Duodenal mucosa (tissue), 2 donors: ENCODE results near the gene LILRB3.
"Not testable (repeated sequence)": the region's sequence is repeated elsewhere in the genome, so short reads cannot be mapped to it uniquely, and the experiment has no call there.

Experiments
- H3K27ac ChIP-seq: one replicate; pipeline ENCODE4 v1.7.0; 2013; ENCODE audit warnings: low read depth, low read length
- H3K27me3 ChIP-seq, 2 donors: one replicate each; pipeline ENCODE4 v1.7.0; 2013; ENCODE audit warnings: low read length in 2 of 2, control low read depth in 1 of 2; ENCODE audit not compliant: insufficient read depth in 2 of 2, control insufficient read depth in 1 of 2
- H3K36me3 ChIP-seq, 2 donors: one replicate each; pipeline ENCODE4 v1.7.0; 2013; ENCODE audit warnings: low read length in 2 of 2, control low read depth in 1 of 2; ENCODE audit not compliant: insufficient read depth in 2 of 2, control insufficient read depth in 1 of 2
- H3K4me1 ChIP-seq, 2 donors: one replicate each; pipeline ENCODE4 v1.7.0; 2013; ENCODE audit warnings: low read length in 2 of 2, control low read depth in 1 of 2; ENCODE audit not compliant: insufficient read depth in 2 of 2, control insufficient read depth in 1 of 2
- H3K4me3 ChIP-seq, 2 donors: one replicate each; pipeline ENCODE4 v1.7.0; 2013; ENCODE audit warnings: low read length in 2 of 2, low read depth in 1 of 2
- H3K9ac ChIP-seq, 2 donors: one replicate each; pipeline ENCODE4 v1.7.0; 2013; ENCODE audit warnings: low read length in 2 of 2, low read depth in 1 of 2
- H3K9me3 ChIP-seq, 2 donors: one replicate each; pipeline ENCODE4 v1.7.0; 2013; ENCODE audit warnings: low read length in 2 of 2, control low read depth in 1 of 2; ENCODE audit not compliant: control insufficient read depth in 1 of 2

LILRB3 gene

GRCh38 chr19:54222474-54223276 is at the start of gene LILRB3:
TSS of gene LILRB3 (minus strand) at chr19:54223007. CDS start at chr19:54222976, 31 bp downstream.
- H3K4me1 ChIP-seq, H3K4me3 ChIP-seq, H3K36me3 ChIP-seq, H3K27ac ChIP-seq, H3K9me3 ChIP-seq, H3K9ac ChIP-seq, H3K27me3 ChIP-seq: not testable (repeated sequence)

GRCh38 chr19:54272181-54272580 is 49.4 kb upstream of the LILRB3 start:
- H3K9me3 ChIP-seq, H3K27ac ChIP-seq, H3K9ac ChIP-seq, H3K36me3 ChIP-seq, H3K27me3 ChIP-seq, H3K4me3 ChIP-seq, H3K4me1 ChIP-seq: not testable (repeated sequence)

- not testable (repeated sequence) for H3K9me3 ChIP-seq, H3K36me3 ChIP-seq, H3K27me3 ChIP-seq, H3K4me3 ChIP-seq, H3K27ac ChIP-seq, H3K4me1 ChIP-seq, H3K9ac ChIP-seq
Measured at GRCh38 chr19:54271587-54271986, 48.8 kb upstream of the LILRB3 start.

- Histone ChIP-seq H3K9ac (no peak overlapping the region), H3K4me1 (no peaks in the 10 kb centered on the region), H3K27me3 (peaks cover 3 to 4% of the 10 kb centered on the region in 2 donors), H3K27ac (no peak overlapping the region), H3K4me3 (no peak overlapping the region), H3K9me3 (no peaks in the 10 kb centered on the region), H3K36me3 (no peaks in the 10 kb centered on the region)
Measured at GRCh38 chr19:54271106-54271505, 48.3 kb upstream of the LILRB3 start.

GRCh38 chr19:54268936-54269335 is 46.1 kb upstream of the LILRB3 start:
- no peaks in the 10 kb centered on the region for H3K36me3 ChIP-seq
- peaks cover 3 to 4% of the 10 kb centered on the region in 2 donors for H3K27me3 ChIP-seq
- no peaks in the 10 kb centered on the region for H3K4me1 ChIP-seq
- H3K4me3 ChIP-seq: no peak overlapping the region
- H3K9ac ChIP-seq: no peak overlapping the region
- no peak overlapping the region for H3K27ac ChIP-seq
- H3K9me3 ChIP-seq: no peaks in the 10 kb centered on the region

GRCh38 chr19:54266133-54266532 is 43.3 kb upstream of the LILRB3 start:
- H3K27ac ChIP-seq: no peak overlapping the region
- H3K9me3 ChIP-seq: no peaks in the 10 kb centered on the region
- no peaks in the 10 kb centered on the region for H3K4me1 ChIP-seq
- no peak overlapping the region for H3K9ac ChIP-seq
- no peak overlapping the region for H3K4me3 ChIP-seq
- no peaks in the 10 kb centered on the region for H3K36me3 ChIP-seq
- H3K27me3 ChIP-seq: peaks cover 3 to 6% of the 10 kb centered on the region in 2 donors

GRCh38 chr19:54262470-54262869 is 39.7 kb upstream of the LILRB3 start:
- Histone ChIP-seq H3K27me3 (peaks cover 0 to 2% of the 10 kb centered on the region in 2 donors), H3K4me3 (no peak overlapping the region), H3K9me3 (no peaks in the 10 kb centered on the region), H3K27ac (no peak overlapping the region), H3K9ac (no peak overlapping the region), H3K4me1 (no peaks in the 10 kb centered on the region), H3K36me3 (no peaks in the 10 kb centered on the region)

GRCh38 chr19:54262066-54262465 is 39.3 kb upstream of the LILRB3 start:
- H3K36me3 ChIP-seq: no peaks in the 10 kb centered on the region
- peaks cover 0 to 2% of the 10 kb centered on the region in 2 donors for H3K27me3 ChIP-seq
- H3K9me3 ChIP-seq: no peaks in the 10 kb centered on the region
- H3K9ac ChIP-seq: no peak overlapping the region
- H3K27ac ChIP-seq: no peak overlapping the region
- no peak overlapping the region for H3K4me3 ChIP-seq
- H3K4me1 ChIP-seq: no peaks in the 10 kb centered on the region

- no peaks in the 10 kb centered on the region for H3K4me1 ChIP-seq
- no peak within 1 kb of the TSS for H3K4me3 ChIP-seq
- no peak within 1 kb of the TSS for H3K27ac ChIP-seq
- H3K36me3 ChIP-seq: no peaks in the 10 kb centered on the region
- H3K9ac ChIP-seq: no peak within 1 kb of the TSS
- H3K27me3 ChIP-seq: peaks cover 0 to 5% of the 10 kb centered on the region in 2 donors
- H3K9me3 ChIP-seq: no peaks in the 10 kb centered on the region
Measured at GRCh38 chr19:54257116-54257480, 34.3 kb upstream of the LILRB3 start, which contains the start of gene LILRB5. TSS of gene LILRB5 (minus strand) at chr19:54257273. CDS start at chr19:54257193, 80 bp downstream.

GRCh38 chr19:54256250-54257115 is 33.7 kb upstream of the LILRB3 start:
- H3K9me3 ChIP-seq: no peaks in the 10 kb centered on the region
- no peak overlapping the region for H3K4me3 ChIP-seq
- H3K27me3 ChIP-seq: peaks cover 0 to 4% of the 10 kb centered on the region in 2 donors
- no peaks in the 10 kb centered on the region for H3K4me1 ChIP-seq
- H3K27ac ChIP-seq: no peak overlapping the region
- H3K9ac ChIP-seq: no peak overlapping the region
- no peaks in the 10 kb centered on the region for H3K36me3 ChIP-seq
